Neural progenitor cell (in vitro differentiated cells): ENCODE data around the gene CEP89. TPM values are rescaled to one million over a fixed set of nuclear protein-coding genes. Genes with fewer than 3 reads are reported as not detected.

Experiments
- DNase-seq: peaks from one replicate; pipeline ENCODE4 v3.0.0-alpha.2; 2016; ENCODE audit warnings: low spot score
- H2AFZ ChIP-seq: fragments of 200-600 bp; sonication (generic); replicated peaks from 2 replicates; pipeline ENCODE4 v1.6.1; 2016; ENCODE audit warnings: antibody characterized with exemption
- H3F3A ChIP-seq: fragments of 200-600 bp; sonication (generic); 2 replicates; pipeline ENCODE4 v1.6.1; 2016; ENCODE audit warnings: antibody characterized with exemption, low read depth
- H3K27ac ChIP-seq: fragments of 200-600 bp; sonication (generic); 2 replicates; pipeline ENCODE4 v1.5.1; 2016; ENCODE audit warnings: mild to moderate bottlenecking
- H3K27me3 ChIP-seq: fragments of 200-600 bp; sonication (generic); 2 replicates; pipeline ENCODE4 v1.6.1; 2016; ENCODE audit warnings: mild to moderate bottlenecking, moderate library complexity
- H3K36me3 ChIP-seq: fragments of 200-600 bp; sonication (generic); 2 replicates; pipeline ENCODE4 v1.5.1; 2016
- H3K4me1 ChIP-seq: fragments of 200-600 bp; sonication (generic); 2 replicates; pipeline ENCODE4 v1.6.1; 2016; ENCODE audit warnings: mixed run types
- H3K4me2 ChIP-seq: fragments of 200-600 bp; sonication (generic); 2 replicates; pipeline ENCODE4 v1.6.1; 2016
- H3K4me3 ChIP-seq: fragments of 200-600 bp; sonication (generic); 2 replicates; pipeline ENCODE4 v1.5.1; 2016
- H3K79me2 ChIP-seq: fragments of 200-600 bp; sonication (generic); 2 replicates; pipeline ENCODE4 v1.6.1; 2016; ENCODE audit warnings: low read depth
- H3K9ac ChIP-seq: fragments of 200-600 bp; sonication (generic); 2 replicates; pipeline ENCODE4 v1.6.1; 2016
- H3K9me3 ChIP-seq: fragments of 200-600 bp; sonication (generic); 2 replicates; pipeline ENCODE4 v1.5.1; 2016; ENCODE audit warnings: low read depth
- H4K20me1 ChIP-seq: fragments of 200-600 bp; sonication (generic); 2 replicates; pipeline ENCODE4 v1.6.1; 2016; ENCODE audit warnings: low read depth
- H3K27ac Mint-ChIP-seq: 3 replicates; pipeline ENCODE4 v1.8.0; 2021; ENCODE audit warnings: mixed read lengths
- H3K27me3 Mint-ChIP-seq: 2 replicates; pipeline ENCODE4 v1.8.0; 2022; ENCODE audit warnings: low read depth, mild to moderate bottlenecking, inconsistent platforms, moderate library complexity, mixed read lengths; ENCODE audit not compliant: insufficient read depth
- H3K36me3 Mint-ChIP-seq: 3 replicates; pipeline ENCODE4 v1.8.0; 2021; ENCODE audit warnings: mixed read lengths
- H3K4me1 Mint-ChIP-seq: 3 replicates; pipeline ENCODE4 v1.8.0; 2021; ENCODE audit warnings: mixed read lengths
- H3K4me3 Mint-ChIP-seq: 3 replicates; pipeline ENCODE4 v1.8.0; 2021; ENCODE audit warnings: mild to moderate bottlenecking, moderate library complexity, mixed read lengths
- H3K9me3 Mint-ChIP-seq: 3 replicates; pipeline ENCODE4 v1.8.0; 2020; ENCODE audit warnings: mixed read lengths
- CTCF ChIP-seq: fragments of 200-600 bp; sonication (generic); IDR thresholded peaks from 2 replicates; pipeline ENCODE4 v1.5.1; 2017; ENCODE audit warnings: antibody characterized with exemption, mild to moderate bottlenecking
- EZH2 ChIP-seq: fragments of 200-600 bp; sonication (generic); IDR thresholded peaks from 2 replicates; pipeline ENCODE4 v1.6.1; 2017; ENCODE audit warnings: antibody characterized with exemption, mild to moderate bottlenecking, moderate library complexity
- EZH2phosphoT487 ChIP-seq: fragments of 200-600 bp; sonication (generic); IDR thresholded peaks from 2 replicates; pipeline ENCODE4 v1.6.1; 2017; ENCODE audit warnings: antibody characterized with exemption
- total RNA-seq: library from RNA; depleted of rRNA; stranded (reverse); fragments of >200 nt; gene quantifications from 2 replicates; pipeline ENCODE4 v1.2.3, GENCODE V29; 2015; ENCODE audit warnings: low replicate concordance

CEP89 gene
- total RNA-seq, 1 donor from 2014 or later: 26.1 TPM

DNA sequence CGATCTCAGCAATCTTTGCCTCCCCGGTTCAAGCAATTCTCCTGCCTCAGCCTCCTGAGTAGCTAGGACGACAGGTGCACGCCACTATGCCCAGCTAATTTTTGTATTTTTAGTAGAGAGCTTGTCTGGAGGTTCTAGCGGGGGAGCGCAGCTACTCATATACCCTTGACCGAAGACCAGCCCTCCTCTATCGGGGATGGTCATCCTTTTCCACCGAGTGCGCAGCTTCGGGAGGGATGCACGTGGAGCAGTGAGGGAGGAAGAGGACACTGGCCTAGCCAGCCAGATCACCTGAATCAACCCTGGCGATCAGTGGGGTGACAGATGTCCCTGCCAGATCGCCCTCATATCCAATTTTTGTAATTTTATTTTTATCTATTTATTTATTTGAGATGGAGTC, 109.0 kb downstream of the CEP89 start:
- no peaks in the 10 kb centered on the region for H3F3A ChIP-seq
- H2AFZ ChIP-seq: no peak overlapping the region
- H3K36me3 ChIP-seq: no peaks in the 10 kb centered on the region
- no peaks in the 10 kb centered on the region for H3K9me3 Mint-ChIP-seq
- H3K4me1 ChIP-seq: no peaks in the 10 kb centered on the region
- H3K4me1 Mint-ChIP-seq: no peaks in the 10 kb centered on the region
- no peaks in the 10 kb centered on the region for H3K9me3 ChIP-seq
- H3K4me2 ChIP-seq: no peak overlapping the region
- H3K9ac ChIP-seq: no peak overlapping the region
- H3K27ac Mint-ChIP-seq: no peak overlapping the region
- no peak overlapping the region for H3K27ac ChIP-seq
- no peak overlapping the region for H3K4me3 Mint-ChIP-seq
- DNase-seq: no peak
- no peaks in the 10 kb centered on the region for H4K20me1 ChIP-seq
- no peaks in the 10 kb centered on the region for H3K27me3 Mint-ChIP-seq
- TF ChIP-seq EZH2phosphoT487 (no peak), EZH2 (no peak), CTCF (no peak)
- H3K36me3 Mint-ChIP-seq: no peaks in the 10 kb centered on the region
- H3K27me3 ChIP-seq: no peaks in the 10 kb centered on the region
- no peak overlapping the region for H3K4me3 ChIP-seq
- H3K79me2 ChIP-seq: no peaks in the 10 kb centered on the region

DNA sequence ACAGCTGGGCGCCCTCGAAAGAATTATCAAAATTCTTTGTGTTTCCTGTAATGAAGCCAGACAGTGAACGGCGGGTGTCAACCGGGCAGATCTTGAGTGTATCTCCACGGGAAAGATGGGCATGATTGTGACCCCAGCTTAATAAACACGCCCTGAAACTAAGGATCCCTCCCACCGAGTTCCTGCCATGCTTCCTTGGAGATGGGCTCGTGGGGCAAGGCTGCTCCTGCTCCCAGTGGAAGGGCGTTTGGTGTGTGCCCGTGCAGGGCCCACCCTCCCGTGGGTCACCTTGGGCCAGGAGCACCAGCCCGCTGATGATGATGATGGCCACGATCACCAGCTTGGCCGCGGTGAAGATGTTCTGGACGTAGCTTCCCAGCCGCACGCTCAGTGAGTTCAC, 109.6 kb downstream of the CEP89 start:
- Mint-ChIP-seq H3K27ac (peak overlapping the region; percentile 50), H3K9me3 (no peaks in the 10 kb centered on the region), H3K36me3 (no peaks in the 10 kb centered on the region), H3K4me3 (no peak overlapping the region), H3K4me1 (no peaks in the 10 kb centered on the region), H3K27me3 (no peaks in the 10 kb centered on the region)
- Histone ChIP-seq H3K27me3 (no peaks in the 10 kb centered on the region), H3K4me2 (no peak overlapping the region), H3K4me1 (no peaks in the 10 kb centered on the region), H3K36me3 (no peaks in the 10 kb centered on the region), H3K9ac (no peak overlapping the region), H4K20me1 (no peaks in the 10 kb centered on the region), H3F3A (no peaks in the 10 kb centered on the region), H2AFZ (no peak overlapping the region), H3K4me3 (no peak overlapping the region), H3K27ac (no peak overlapping the region), H3K79me2 (no peaks in the 10 kb centered on the region), H3K9me3 (no peaks in the 10 kb centered on the region)
- no peak for TF ChIP-seq CTCF
- no peak for TF ChIP-seq EZH2
- TF ChIP-seq EZH2phosphoT487: no peak
- no peak for DNase-seq

GRCh38 chr19:32861596-32861995, 110.2 kb downstream of the CEP89 start:
- no peaks in the 10 kb centered on the region for H3K27me3 ChIP-seq
- H3K4me3 ChIP-seq: no peak overlapping the region
- no peak overlapping the region for H3K9ac ChIP-seq
- H3K4me1 Mint-ChIP-seq: no peaks in the 10 kb centered on the region
- H3K79me2 ChIP-seq: no peaks in the 10 kb centered on the region
- no peaks in the 10 kb centered on the region for H4K20me1 ChIP-seq
- no peaks in the 10 kb centered on the region for H3K9me3 Mint-ChIP-seq
- no peaks in the 10 kb centered on the region for H3K36me3 ChIP-seq
- no peaks in the 10 kb centered on the region for H3K27me3 Mint-ChIP-seq
- H3K9me3 ChIP-seq: no peaks in the 10 kb centered on the region
- no peak for DNase-seq
- H3K27ac ChIP-seq: no peak overlapping the region
- TF ChIP-seq EZH2phosphoT487: no peak
- no peak for TF ChIP-seq CTCF
- TF ChIP-seq EZH2: no peak
- H3K4me3 Mint-ChIP-seq: no peak overlapping the region
- H2AFZ ChIP-seq: no peak overlapping the region
- no peak overlapping the region for H3K27ac Mint-ChIP-seq
- H3F3A ChIP-seq: no peaks in the 10 kb centered on the region
- H3K36me3 Mint-ChIP-seq: no peaks in the 10 kb centered on the region
- no peaks in the 10 kb centered on the region for H3K4me1 ChIP-seq
- H3K4me2 ChIP-seq: no peak overlapping the region

GRCh38 chr19:32859591-32859990, 112.2 kb downstream of the CEP89 start:
- Histone ChIP-seq H3K4me2 (no peak overlapping the region), H3K79me2 (no peaks in the 10 kb centered on the region), H3K27me3 (no peaks in the 10 kb centered on the region), H3F3A (no peaks in the 10 kb centered on the region), H3K4me3 (no peak overlapping the region), H3K36me3 (no peaks in the 10 kb centered on the region), H3K9me3 (no peaks in the 10 kb centered on the region), H3K9ac (no peak overlapping the region), H2AFZ (no peak overlapping the region), H3K4me1 (no peaks in the 10 kb centered on the region), H3K27ac (no peak overlapping the region), H4K20me1 (no peaks in the 10 kb centered on the region)
- TF ChIP-seq EZH2phosphoT487 (no peak), CTCF (no peak), EZH2 (no peak)
- no peak for DNase-seq
- no peaks in the 10 kb centered on the region for H3K27me3 Mint-ChIP-seq
- H3K36me3 Mint-ChIP-seq: no peaks in the 10 kb centered on the region
- no peak overlapping the region for H3K27ac Mint-ChIP-seq
- no peak overlapping the region for H3K4me3 Mint-ChIP-seq
- H3K9me3 Mint-ChIP-seq: no peaks in the 10 kb centered on the region
- no peaks in the 10 kb centered on the region for H3K4me1 Mint-ChIP-seq
